C4-2B (cell line): ENCODE data around the gene AHDC1.

Experiments used
- ZFX ChIP-seq: fragments of 450-650 bp; IDR thresholded peaks from 2 replicates; pipeline ENCODE4 v1.6.1; 2017
- TF ChIP-seq, protein P1 (sequence below): fragments of 450-650 bp; conservative IDR thresholded peaks from 2 replicates; pipeline ENCODE4 v1.5.1; 2017; ENCODE audit warnings: mild to moderate bottlenecking

DNA sequence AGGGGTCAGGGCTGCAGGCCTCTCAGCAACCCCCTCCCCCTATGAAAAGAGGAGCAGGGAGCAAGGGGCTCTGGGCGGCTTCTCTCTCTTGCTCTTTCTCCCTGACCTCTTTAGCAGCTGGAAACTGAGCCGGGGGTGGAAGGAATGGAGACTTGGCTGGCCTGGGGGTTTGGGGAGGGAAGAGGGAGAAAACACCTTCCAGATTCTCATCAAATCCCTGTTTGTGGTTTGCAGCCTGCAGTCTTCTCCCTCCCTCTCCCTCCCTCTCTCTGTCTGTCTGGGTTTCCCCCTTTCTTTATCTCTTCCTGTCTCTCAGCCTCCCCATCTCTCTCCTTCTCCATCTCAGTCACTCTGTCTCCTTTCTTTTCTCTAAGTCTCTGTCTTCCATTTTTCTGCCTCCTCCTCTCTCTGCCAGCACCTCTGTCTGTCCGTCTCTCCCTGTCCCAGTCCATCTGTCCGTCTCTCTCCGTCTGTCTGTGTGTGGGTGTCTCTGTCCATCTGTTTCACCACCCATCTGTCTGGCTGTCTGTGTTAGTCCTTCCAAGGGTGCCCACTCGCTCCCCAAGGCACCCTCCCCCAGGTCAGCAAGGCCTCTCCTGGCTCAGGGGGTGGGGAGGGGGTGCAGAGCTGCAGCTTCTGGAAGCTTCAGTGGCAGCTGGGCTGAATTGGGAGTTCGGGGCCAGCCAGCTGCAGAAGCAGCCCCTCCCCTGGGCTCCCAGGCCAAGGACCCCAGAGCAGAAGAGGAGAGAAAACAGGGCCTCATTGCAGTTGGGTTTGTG lies 6.2 kb downstream of the AHDC1 start:
- TF ChIP-seq, protein P1, sequence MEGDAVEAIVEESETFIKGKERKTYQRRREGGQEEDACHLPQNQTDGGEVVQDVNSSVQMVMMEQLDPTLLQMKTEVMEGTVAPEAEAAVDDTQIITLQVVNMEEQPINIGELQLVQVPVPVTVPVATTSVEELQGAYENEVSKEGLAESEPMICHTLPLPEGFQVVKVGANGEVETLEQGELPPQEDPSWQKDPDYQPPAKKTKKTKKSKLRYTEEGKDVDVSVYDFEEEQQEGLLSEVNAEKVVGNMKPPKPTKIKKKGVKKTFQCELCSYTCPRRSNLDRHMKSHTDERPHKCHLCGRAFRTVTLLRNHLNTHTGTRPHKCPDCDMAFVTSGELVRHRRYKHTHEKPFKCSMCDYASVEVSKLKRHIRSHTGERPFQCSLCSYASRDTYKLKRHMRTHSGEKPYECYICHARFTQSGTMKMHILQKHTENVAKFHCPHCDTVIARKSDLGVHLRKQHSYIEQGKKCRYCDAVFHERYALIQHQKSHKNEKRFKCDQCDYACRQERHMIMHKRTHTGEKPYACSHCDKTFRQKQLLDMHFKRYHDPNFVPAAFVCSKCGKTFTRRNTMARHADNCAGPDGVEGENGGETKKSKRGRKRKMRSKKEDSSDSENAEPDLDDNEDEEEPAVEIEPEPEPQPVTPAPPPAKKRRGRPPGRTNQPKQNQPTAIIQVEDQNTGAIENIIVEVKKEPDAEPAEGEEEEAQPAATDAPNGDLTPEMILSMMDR, result no peak
- no peak for TF ChIP-seq ZFX
